GM23338 (cell line): ENCODE data around the gene DOCK6.

Experiments
- CREB1 ChIP-seq: fragments of 250-450 bp; sonication (Bioruptor Pico); IDR thresholded peaks from 2 replicates; pipeline ENCODE4 v1.5.0; 2020; ENCODE audit warnings: low read depth, mild to moderate bottlenecking, moderate library complexity
- CTCF ChIP-seq, 2 experiments: fragments of 200-600 bp in 1 of 2; sonication (generic) in 1 of 2; conservative IDR thresholded peaks; 2 replicates each; pipeline versions ENCODE4 v1.5.1 to v1.6.1; 2016 to 2017; ENCODE audit warnings: antibody characterized with exemption in 2 of 2, low read depth in 2 of 2, mild to moderate bottlenecking in 2 of 2, moderate library complexity in 1 of 2
- EZH2 ChIP-seq: fragments of 200-600 bp; sonication (generic); IDR thresholded peaks from one replicate; pipeline ENCODE4 v1.8.0; 2017; ENCODE audit warnings: antibody characterized with exemption, mild to moderate bottlenecking, low read depth; ENCODE audit not compliant: unreplicated experiment
- EZH2phosphoT487 ChIP-seq: fragments of 200-600 bp; sonication (generic); IDR thresholded peaks from one replicate; pipeline ENCODE4 v1.8.1; 2018; ENCODE audit warnings: antibody characterized with exemption; ENCODE audit not compliant: unreplicated experiment
- JUNB ChIP-seq: IDR thresholded peaks from one replicate; pipeline ENCODE4 v1.6.1; 2016; ENCODE audit warnings: antibody characterized with exemption; ENCODE audit not compliant: unreplicated experiment
- NANOG ChIP-seq: IDR thresholded peaks from 2 replicates; pipeline ENCODE4 v1.6.1; 2016; ENCODE audit warnings: antibody characterized with exemption, borderline replicate concordance
- POLR2AphosphoS5 ChIP-seq: IDR thresholded peaks from 2 replicates; pipeline ENCODE4 v1.6.1; 2016; ENCODE audit warnings: antibody characterized with exemption, low read depth
- STAT1 ChIP-seq: IDR thresholded peaks from one replicate; pipeline ENCODE4 v1.6.1; 2016; ENCODE audit warnings: antibody characterized with exemption; ENCODE audit not compliant: unreplicated experiment
- ZNF114 ChIP-seq: fragments of 250-450 bp; sonication (Bioruptor Pico); IDR thresholded peaks from 2 replicates; pipeline ENCODE4 v1.5.0; 2020; ENCODE audit warnings: mild to moderate bottlenecking, moderate library complexity
- ZNF331 ChIP-seq: fragments of 250-450 bp; sonication (Bioruptor Pico); IDR thresholded peaks from 2 replicates; pipeline ENCODE4 v1.5.0; 2020; ENCODE audit warnings: low read depth, mild to moderate bottlenecking, moderate library complexity
- TF ChIP-seq, protein P1 (sequence below): IDR thresholded peaks from 2 replicates; pipeline ENCODE4 v1.6.1; 2016; ENCODE audit warnings: antibody characterized with exemption
- TF ChIP-seq, protein P2 (sequence below): fragments of 250-450 bp; sonication (Bioruptor Pico); IDR thresholded peaks from 2 replicates; pipeline ENCODE4 v1.5.0; 2020; ENCODE audit warnings: mild to moderate bottlenecking, moderate library complexity
- TF ChIP-seq, protein P3 (sequence below): IDR thresholded peaks from one replicate; pipeline ENCODE4 v1.6.1; 2018; ENCODE audit warnings: antibody characterized with exemption; ENCODE audit not compliant: unreplicated experiment

GRCh38 chr19:11166281-11167142, 95.8 kb downstream of the DOCK6 start:
- TF ChIP-seq EZH2 (no peak), POLR2AphosphoS5 (no peak), CTCF (conservative IDR thresholded peaks at IDR 0.05; ENCODE audit: low read depth in 2 of 2) (no peak), ZNF114 (CRISPR knock-in tag) (no peak), EZH2phosphoT487 (no peak), STAT1 (no peak), NANOG (no peak), ZNF331 (CRISPR knock-in tag) (no peak), CREB1 (CRISPR knock-in tag) (no peak), JUNB (no peak)
- TF ChIP-seq, protein P1, sequence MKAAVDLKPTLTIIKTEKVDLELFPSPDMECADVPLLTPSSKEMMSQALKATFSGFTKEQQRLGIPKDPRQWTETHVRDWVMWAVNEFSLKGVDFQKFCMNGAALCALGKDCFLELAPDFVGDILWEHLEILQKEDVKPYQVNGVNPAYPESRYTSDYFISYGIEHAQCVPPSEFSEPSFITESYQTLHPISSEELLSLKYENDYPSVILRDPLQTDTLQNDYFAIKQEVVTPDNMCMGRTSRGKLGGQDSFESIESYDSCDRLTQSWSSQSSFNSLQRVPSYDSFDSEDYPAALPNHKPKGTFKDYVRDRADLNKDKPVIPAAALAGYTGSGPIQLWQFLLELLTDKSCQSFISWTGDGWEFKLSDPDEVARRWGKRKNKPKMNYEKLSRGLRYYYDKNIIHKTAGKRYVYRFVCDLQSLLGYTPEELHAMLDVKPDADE: no peak
- TF ChIP-seq, protein P2, sequence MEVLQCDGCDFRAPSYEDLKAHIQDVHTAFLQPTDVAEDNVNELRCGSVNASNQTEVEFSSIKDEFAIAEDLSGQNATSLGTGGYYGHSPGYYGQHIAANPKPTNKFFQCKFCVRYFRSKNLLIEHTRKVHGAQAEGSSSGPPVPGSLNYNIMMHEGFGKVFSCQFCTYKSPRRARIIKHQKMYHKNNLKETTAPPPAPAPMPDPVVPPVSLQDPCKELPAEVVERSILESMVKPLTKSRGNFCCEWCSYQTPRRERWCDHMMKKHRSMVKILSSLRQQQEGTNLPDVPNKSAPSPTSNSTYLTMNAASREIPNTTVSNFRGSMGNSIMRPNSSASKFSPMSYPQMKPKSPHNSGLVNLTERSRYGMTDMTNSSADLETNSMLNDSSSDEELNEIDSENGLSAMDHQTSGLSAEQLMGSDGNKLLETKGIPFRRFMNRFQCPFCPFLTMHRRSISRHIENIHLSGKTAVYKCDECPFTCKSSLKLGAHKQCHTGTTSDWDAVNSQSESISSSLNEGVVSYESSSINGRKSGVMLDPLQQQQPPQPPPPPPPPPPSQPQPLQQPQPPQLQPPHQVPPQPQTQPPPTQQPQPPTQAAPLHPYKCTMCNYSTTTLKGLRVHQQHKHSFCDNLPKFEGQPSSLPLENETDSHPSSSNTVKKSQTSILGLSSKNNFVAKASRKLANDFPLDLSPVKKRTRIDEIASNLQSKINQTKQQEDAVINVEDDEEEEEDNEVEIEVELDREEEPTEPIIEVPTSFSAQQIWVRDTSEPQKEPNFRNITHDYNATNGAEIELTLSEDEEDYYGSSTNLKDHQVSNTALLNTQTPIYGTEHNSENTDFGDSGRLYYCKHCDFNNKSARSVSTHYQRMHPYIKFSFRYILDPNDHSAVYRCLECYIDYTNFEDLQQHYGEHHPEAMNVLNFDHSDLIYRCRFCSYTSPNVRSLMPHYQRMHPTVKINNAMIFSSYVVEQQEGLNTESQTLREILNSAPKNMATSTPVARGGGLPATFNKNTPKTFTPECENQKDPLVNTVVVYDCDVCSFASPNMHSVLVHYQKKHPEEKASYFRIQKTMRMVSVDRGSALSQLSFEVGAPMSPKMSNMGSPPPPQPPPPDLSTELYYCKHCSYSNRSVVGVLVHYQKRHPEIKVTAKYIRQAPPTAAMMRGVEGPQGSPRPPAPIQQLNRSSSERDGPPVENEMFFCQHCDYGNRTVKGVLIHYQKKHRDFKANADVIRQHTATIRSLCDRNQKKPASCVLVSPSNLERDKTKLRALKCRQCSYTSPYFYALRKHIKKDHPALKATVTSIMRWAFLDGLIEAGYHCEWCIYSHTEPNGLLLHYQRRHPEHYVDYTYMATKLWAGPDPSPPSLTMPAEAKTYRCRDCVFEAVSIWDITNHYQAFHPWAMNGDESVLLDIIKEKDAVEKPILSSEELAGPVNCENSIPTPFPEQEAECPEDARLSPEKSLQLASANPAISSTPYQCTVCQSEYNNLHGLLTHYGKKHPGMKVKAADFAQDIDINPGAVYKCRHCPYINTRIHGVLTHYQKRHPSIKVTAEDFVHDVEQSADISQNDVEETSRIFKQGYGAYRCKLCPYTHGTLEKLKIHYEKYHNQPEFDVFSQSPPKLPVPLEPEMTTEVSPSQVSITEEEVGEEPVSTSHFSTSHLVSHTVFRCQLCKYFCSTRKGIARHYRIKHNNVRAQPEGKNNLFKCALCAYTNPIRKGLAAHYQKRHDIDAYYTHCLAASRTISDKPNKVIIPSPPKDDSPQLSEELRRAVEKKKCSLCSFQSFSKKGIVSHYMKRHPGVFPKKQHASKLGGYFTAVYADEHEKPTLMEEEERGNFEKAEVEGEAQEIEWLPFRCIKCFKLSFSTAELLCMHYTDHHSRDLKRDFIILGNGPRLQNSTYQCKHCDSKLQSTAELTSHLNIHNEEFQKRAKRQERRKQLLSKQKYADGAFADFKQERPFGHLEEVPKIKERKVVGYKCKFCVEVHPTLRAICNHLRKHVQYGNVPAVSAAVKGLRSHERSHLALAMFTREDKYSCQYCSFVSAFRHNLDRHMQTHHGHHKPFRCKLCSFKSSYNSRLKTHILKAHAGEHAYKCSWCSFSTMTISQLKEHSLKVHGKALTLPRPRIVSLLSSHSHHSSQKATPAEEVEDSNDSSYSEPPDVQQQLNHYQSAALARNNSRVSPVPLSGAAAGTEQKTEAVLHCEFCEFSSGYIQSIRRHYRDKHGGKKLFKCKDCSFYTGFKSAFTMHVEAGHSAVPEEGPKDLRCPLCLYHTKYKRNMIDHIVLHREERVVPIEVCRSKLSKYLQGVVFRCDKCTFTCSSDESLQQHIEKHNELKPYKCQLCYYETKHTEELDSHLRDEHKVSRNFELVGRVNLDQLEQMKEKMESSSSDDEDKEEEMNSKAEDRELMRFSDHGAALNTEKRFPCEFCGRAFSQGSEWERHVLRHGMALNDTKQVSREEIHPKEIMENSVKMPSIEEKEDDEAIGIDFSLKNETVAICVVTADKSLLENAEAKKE (CRISPR knock-in tag): no peak
- TF ChIP-seq, protein P3, sequence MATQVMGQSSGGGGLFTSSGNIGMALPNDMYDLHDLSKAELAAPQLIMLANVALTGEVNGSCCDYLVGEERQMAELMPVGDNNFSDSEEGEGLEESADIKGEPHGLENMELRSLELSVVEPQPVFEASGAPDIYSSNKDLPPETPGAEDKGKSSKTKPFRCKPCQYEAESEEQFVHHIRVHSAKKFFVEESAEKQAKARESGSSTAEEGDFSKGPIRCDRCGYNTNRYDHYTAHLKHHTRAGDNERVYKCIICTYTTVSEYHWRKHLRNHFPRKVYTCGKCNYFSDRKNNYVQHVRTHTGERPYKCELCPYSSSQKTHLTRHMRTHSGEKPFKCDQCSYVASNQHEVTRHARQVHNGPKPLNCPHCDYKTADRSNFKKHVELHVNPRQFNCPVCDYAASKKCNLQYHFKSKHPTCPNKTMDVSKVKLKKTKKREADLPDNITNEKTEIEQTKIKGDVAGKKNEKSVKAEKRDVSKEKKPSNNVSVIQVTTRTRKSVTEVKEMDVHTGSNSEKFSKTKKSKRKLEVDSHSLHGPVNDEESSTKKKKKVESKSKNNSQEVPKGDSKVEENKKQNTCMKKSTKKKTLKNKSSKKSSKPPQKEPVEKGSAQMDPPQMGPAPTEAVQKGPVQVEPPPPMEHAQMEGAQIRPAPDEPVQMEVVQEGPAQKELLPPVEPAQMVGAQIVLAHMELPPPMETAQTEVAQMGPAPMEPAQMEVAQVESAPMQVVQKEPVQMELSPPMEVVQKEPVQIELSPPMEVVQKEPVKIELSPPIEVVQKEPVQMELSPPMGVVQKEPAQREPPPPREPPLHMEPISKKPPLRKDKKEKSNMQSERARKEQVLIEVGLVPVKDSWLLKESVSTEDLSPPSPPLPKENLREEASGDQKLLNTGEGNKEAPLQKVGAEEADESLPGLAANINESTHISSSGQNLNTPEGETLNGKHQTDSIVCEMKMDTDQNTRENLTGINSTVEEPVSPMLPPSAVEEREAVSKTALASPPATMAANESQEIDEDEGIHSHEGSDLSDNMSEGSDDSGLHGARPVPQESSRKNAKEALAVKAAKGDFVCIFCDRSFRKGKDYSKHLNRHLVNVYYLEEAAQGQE: no peak
